K562 (cell line): ENCODE measurements around the gene CSAD. TPM values are rescaled to one million over a fixed set of nuclear protein-coding genes. Genes with fewer than 3 reads are reported as not detected.

Experiments
- CREM ChIP-seq: IDR thresholded peaks from 2 replicates; pipeline ENCODE4 v1.6.1; 2014; ENCODE audit warnings: antibody characterized with exemption, low read depth
- CTCF ChIP-seq, 3 experiments: IDR thresholded peaks in 2 of 3; conservative IDR thresholded peaks in 1 of 3; 2 replicates each; pipeline ENCODE4 v1.5.1; 2011 to 2012; ENCODE audit warnings: low read length in 3 of 3, mild to moderate bottlenecking in 3 of 3, control low read depth in 2 of 3, improper control_type of control experiment in 1 of 3, inconsistent platforms in 1 of 3, low read depth in 1 of 3, mixed read lengths in 1 of 3, moderate library complexity in 1 of 3; ENCODE audit not compliant: insufficient read depth in 2 of 3
- CXXC5 ChIP-seq: fragments of 250-450 bp; sonication (Bioruptor Pico); IDR thresholded peaks from 2 replicates; pipeline ENCODE4 v1.8.0; 2022; ENCODE audit warnings: inconsistent platforms, mild to moderate bottlenecking, moderate library complexity
- DPF2 ChIP-seq: fragments of 450-650 bp; IDR thresholded peaks from 2 replicates; pipeline ENCODE4 v1.6.1; 2016
- HLTF ChIP-seq: fragments of 450-650 bp; IDR thresholded peaks from 2 replicates; pipeline ENCODE4 v1.6.1; 2016
- HMBOX1 ChIP-seq: sonication (generic); IDR thresholded peaks from 2 replicates; pipeline ENCODE4 v1.6.1; 2016
- KDM4B ChIP-seq, 2 experiments: fragments of 450-650 bp in 1 of 2; sonication (generic) in 1 of 2; IDR thresholded peaks; 2 replicates each; pipeline ENCODE4 v1.6.1; 2016 to 2017; ENCODE audit warnings: borderline replicate concordance in 2 of 2, antibody characterized with exemption in 1 of 2, low read depth in 1 of 2, mild to moderate bottlenecking in 1 of 2
- NR1H2 ChIP-seq: sonication (generic); formaldehyde crosslinking; IDR thresholded peaks from 2 replicates; pipeline ENCODE4 v1.4.0; 2020; ENCODE audit warnings: mild to moderate bottlenecking, missing genetic modification reagents
- RB1 ChIP-seq: fragments of 450-650 bp; IDR thresholded peaks from 2 replicates; pipeline ENCODE4 v1.6.1; 2017; ENCODE audit warnings: low read depth, mild to moderate bottlenecking
- RCOR1 ChIP-seq, 2 experiments: IDR thresholded peaks; 2 replicates each; pipeline ENCODE4 v1.6.1; 2012; ENCODE audit warnings: low read depth in 2 of 2, low read length in 2 of 2, borderline replicate concordance in 1 of 2, improper control_type of control experiment in 1 of 2
- RHOXF2B ChIP-seq: fragments of 250-450 bp; sonication (Bioruptor Pico); conservative IDR thresholded peaks from 2 replicates; pipeline ENCODE4 v1.5.1; 2021
- SIN3A ChIP-seq, 2 experiments: fragments of 150-350 bp in 1 of 2; IDR thresholded peaks; 2 replicates each; pipeline ENCODE4 v1.6.1; 2011 to 2016; ENCODE audit warnings: borderline replicate concordance in 2 of 2, low read depth in 2 of 2, low read length in 2 of 2, mild to moderate bottlenecking in 2 of 2, moderate library complexity in 2 of 2; ENCODE audit not compliant: control insufficient read depth in 1 of 2
- SMAD1 ChIP-seq: fragments of 150-350 bp; IDR thresholded peaks from 2 replicates; pipeline ENCODE4 v1.6.1; 2014; ENCODE audit warnings: low read length, low read depth; ENCODE audit not compliant: partially characterized antibody
- TAF15 ChIP-seq: fragments of 200-400 bp; formaldehyde crosslinking; IDR thresholded peaks from 2 replicates; pipeline ENCODE4 v1.6.1; 2017; ENCODE audit warnings: mild to moderate bottlenecking, low read depth, low read length, moderate library complexity
- TOE1 ChIP-seq, 2 experiments: fragments of 450-650 bp in 1 of 2; sonication (generic) in 1 of 2; formaldehyde crosslinking in 1 of 2; IDR thresholded peaks; 2 replicates each; pipeline versions ENCODE4 v1.7.1 to v1.8.0; 2016 to 2022; ENCODE audit warnings: borderline replicate concordance in 2 of 2, mild to moderate bottlenecking in 2 of 2, antibody characterized with exemption in 1 of 2, inconsistent platforms in 1 of 2, low read depth in 1 of 2, missing genetic modification reagents in 1 of 2, moderate library complexity in 1 of 2
- ZNF586 ChIP-seq: fragments of 450-650 bp; formaldehyde crosslinking; conservative IDR thresholded peaks from 2 replicates; pipeline ENCODE4 v1.4.0; 2020; ENCODE audit warnings: mild to moderate bottlenecking, moderate library complexity
- ZNF592 ChIP-seq: fragments of 450-650 bp; IDR thresholded peaks from 2 replicates; pipeline ENCODE4 v1.6.1; 2017; ENCODE audit warnings: antibody characterized with exemption, mild to moderate bottlenecking
- polyA plus RNA-seq, 8 experiments: library from polyadenylated mRNA; depleted of rRNA in 4 of 8; stranded (reverse) in 5 of 8; unstranded in 3 of 8; fragments of >200 nt; fragmentation: Nextera tagmentation in 2 of 8; fragmentation: Illumina TruSeq in 1 of 8; extraction: Ambion mirVana in 2 of 8; extraction: Trizol in 1 of 8; gene quantifications; 2 replicates each; pipeline versions ENCODE4 v1.2.1 to v1.2.3, GENCODE V29; 2011 to 2014; ENCODE audit warnings: inconsistent platforms in 1 of 8, missing spikeins in 1 of 8
- total RNA-seq, 7 experiments: library from RNA; depleted of rRNA in 6 of 7; stranded (reverse); fragments of >200 nt in 6 of 7; fragmentation: Illumina TruSeq in 2 of 7; extraction: Trizol in 2 of 7; gene quantifications; 2 replicates each; pipeline versions ENCODE4 v1.2.1 to v1.2.3, GENCODE V29; 2011 to 2021; ENCODE audit warnings: low replicate concordance in 1 of 7
- TF ChIP-seq, protein P1 (sequence below): IDR thresholded peaks from 3 replicates; pipeline ENCODE4 v1.6.1; 2011; ENCODE audit warnings: borderline replicate concordance, mild to moderate bottlenecking; ENCODE audit not compliant: insufficient read length, insufficient read depth

Gene CSAD
- total and polyA plus RNA-seq, 9 of the 15 experiments (the other 6 are each of a cell fraction or from before 2014, with no cell fraction given), result 1.8 to 19.6 (median 8.1) TPM

GRCh38 chr12:53159195-53159839 lies 21.4 kb downstream of the CSAD start (continued):
- TF ChIP-seq RB1 (peak; percentile 80; the same call in 1 of the 2 replicates), ZNF586 (CRISPR knock-in tag) (no peak), SIN3A (IDR thresholded peaks at IDR 0.05; ENCODE audit: borderline replicate concordance in 2 of 2, control insufficient read depth in 1 of 2, low read depth in 2 of 2, low read length in 2 of 2) (no peak), CTCF (IDR thresholded peaks at IDR 0.05 in 2 of 3, conservative IDR thresholded peaks at IDR 0.05 in 1 of 3; ENCODE audit: insufficient read depth in 2 of 3, low read depth in 1 of 3, low read length in 3 of 3) (peak; percentile 97 to 99 (median 97)), HLTF (0 out of 2 replicates have a peak, but pooled peaks have one; percentile 15), RHOXF2B (CRISPR knock-in tag) (no peak), ZNF592 (peak; percentile 76), TOE1 (IDR thresholded peaks at IDR 0.05; ENCODE audit: borderline replicate concordance) (peak; percentile 71; the same call in 1 of the 2 replicates), TOE1 (CRISPR knock-in tag; IDR thresholded peaks at IDR 0.05; ENCODE audit: borderline replicate concordance, low read depth) (no peak), CXXC5 (CRISPR knock-in tag) (peak; percentile 42), TAF15 (no peak), KDM4B (IDR thresholded peaks at IDR 0.05; ENCODE audit: borderline replicate concordance in 2 of 2, low read depth in 1 of 2) (no peak), HMBOX1 (peak; percentile 62; the same call in 1 of the 2 replicates), DPF2 (peak; percentile 49; the same call in 1 of the 2 replicates), NR1H2 (CRISPR knock-in tag) (no peak), SMAD1 (peak; percentile 41), CREM (peak; percentile 72), RCOR1 (IDR thresholded peaks at IDR 0.05; ENCODE audit: borderline replicate concordance in 1 of 2, low read depth in 2 of 2, low read length in 2 of 2) (peak; percentile 23 to 72; a peak in 2 of 4 replicates)
- TF ChIP-seq, protein P1, sequence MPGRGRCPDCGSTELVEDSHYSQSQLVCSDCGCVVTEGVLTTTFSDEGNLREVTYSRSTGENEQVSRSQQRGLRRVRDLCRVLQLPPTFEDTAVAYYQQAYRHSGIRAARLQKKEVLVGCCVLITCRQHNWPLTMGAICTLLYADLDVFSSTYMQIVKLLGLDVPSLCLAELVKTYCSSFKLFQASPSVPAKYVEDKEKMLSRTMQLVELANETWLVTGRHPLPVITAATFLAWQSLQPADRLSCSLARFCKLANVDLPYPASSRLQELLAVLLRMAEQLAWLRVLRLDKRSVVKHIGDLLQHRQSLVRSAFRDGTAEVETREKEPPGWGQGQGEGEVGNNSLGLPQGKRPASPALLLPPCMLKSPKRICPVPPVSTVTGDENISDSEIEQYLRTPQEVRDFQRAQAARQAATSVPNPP, result no peak
